B cell (primary cell): Measurements from ENCODE around the gene GATA6. TPM values are rescaled to one million over a fixed set of nuclear protein-coding genes. Genes with fewer than 3 reads are reported as not detected.

Experiments used
- ATAC-seq: fragments of 200-7000 bp; cut with Tn5 transposase; one replicate; pipeline ENCODE4 v1.10.0; 2021; ENCODE audit warnings: low read depth, mild to moderate bottlenecking, moderate number of reproducible peaks, moderate library complexity
- CTCF ChIA-PET: fragments of 350-600 bp; sonication (Branson Sonifier 250); formaldehyde crosslinking; loops from one replicate; lab custom pipeline; 2021; ENCODE audit warnings: antibody characterized with exemption, inconsistent platforms; lab: Charles Lee
- POLR2A ChIA-PET: fragments of 350-600 bp; sonication (Branson Sonifier 250); formaldehyde crosslinking; loops from one replicate; lab custom pipeline; 2021; ENCODE audit warnings: antibody characterized with exemption; lab: Charles Lee
- DNase-seq: peaks from one replicate; pipeline ENCODE4 v3.0.0; 2013
- H2AFZ ChIP-seq: 2 replicates; pipeline ENCODE4 v1.6.1; 2012; ENCODE audit warnings: mild to moderate bottlenecking, low read depth, low read length; ENCODE audit not compliant: insufficient read depth, poor library complexity, severe bottlenecking
- H3K27ac ChIP-seq, 2 donors: 1 replicate in 1 of 2; 2 replicates in 1 of 2; pipeline ENCODE4 v1.5.1; 2012 to 2013; ENCODE audit warnings: low read length in 2 of 2, mild to moderate bottlenecking in 2 of 2, moderate library complexity in 1 of 2
- H3K27me3 ChIP-seq, 4 experiments: fragments of 200-600 bp in 1 of 4; sonication (generic) in 1 of 4; replicated peaks in 1 of 4; 1 replicate in 2 of 4; 2 replicates in 2 of 4; pipeline versions ENCODE4 v1.6.1 to v1.7.0; 2013 to 2016; ENCODE audit warnings: low read length in 3 of 4, mild to moderate bottlenecking in 2 of 4, mixed read lengths in 1 of 4, moderate library complexity in 1 of 4; ENCODE audit not compliant: insufficient read depth in 4 of 4, control insufficient read depth in 3 of 4; ENCODE audit errors: control extremely low read depth in 1 of 4
- H3K36me3 ChIP-seq, 2 experiments: replicated peaks in 1 of 2; 1 replicate in 1 of 2; 2 replicates in 1 of 2; pipeline versions ENCODE4 v1.6.1 to v1.7.1; 2013; ENCODE audit warnings: low read length in 1 of 2; ENCODE audit not compliant: insufficient read depth in 2 of 2, control insufficient read depth in 1 of 2; ENCODE audit errors: control extremely low read depth in 1 of 2, extremely low read depth in 1 of 2
- H3K4me1 ChIP-seq, 2 donors: fragments of 200-600 bp in 1 of 2; sonication (generic) in 1 of 2; 1 replicate in 1 of 2; 2 replicates in 1 of 2; pipeline versions ENCODE4 v1.5.1 to v1.6.1; 2013 to 2017; ENCODE audit warnings: low read length in 2 of 2; ENCODE audit not compliant: control insufficient read depth in 2 of 2, insufficient read depth in 2 of 2
- H3K4me2 ChIP-seq: replicated peaks from 2 replicates; pipeline ENCODE3; 2012; ENCODE audit warnings: mild to moderate bottlenecking, low read depth, low read length; ENCODE audit not compliant: poor library complexity, severe bottlenecking
- H3K4me3 ChIP-seq, 5 experiments: fragments of 200-600 bp in 1 of 5; sonication (generic) in 1 of 5; 1 replicate in 3 of 5; 2 replicates in 2 of 5; pipeline versions ENCODE4 v1.5.1 to v1.7.0; 2011 to 2016; ENCODE audit warnings: low read length in 4 of 5, mild to moderate bottlenecking in 4 of 5, low read depth in 2 of 5, control low read depth in 1 of 5, moderate library complexity in 1 of 5; ENCODE audit not compliant: insufficient read depth in 1 of 5; ENCODE audit errors: control extremely low read depth in 1 of 5, extremely low read depth in 1 of 5
- H3K79me2 ChIP-seq: fragments of 200-600 bp; sonication (generic); one replicate; pipeline ENCODE4 v1.6.0; 2016; ENCODE audit warnings: low read length; ENCODE audit not compliant: control insufficient read depth, insufficient read depth
- H3K9ac ChIP-seq: fragments of 200-600 bp; sonication (generic); 2 replicates; pipeline ENCODE4 v1.6.1; 2017; ENCODE audit warnings: mild to moderate bottlenecking, low read length, moderate library complexity
- H3K9me3 ChIP-seq, 3 donors: one replicate each; pipeline versions ENCODE4 v1.6.1 to v1.7.1; 2013; ENCODE audit warnings: low read length in 2 of 3; ENCODE audit not compliant: control insufficient read depth in 2 of 3, insufficient read depth in 1 of 3; ENCODE audit errors: control extremely low read depth in 1 of 3
- H4K20me1 ChIP-seq: 2 replicates; pipeline ENCODE4 v1.6.0; 2012; ENCODE audit warnings: mild to moderate bottlenecking, low read length; ENCODE audit not compliant: insufficient read depth, control insufficient read depth, poor library complexity, severe bottlenecking
- H3K27ac Mint-ChIP-seq: one replicate; pipeline ENCODE4 v1.8.0; 2021; ENCODE audit warnings: mixed read lengths
- H3K27me3 Mint-ChIP-seq: one replicate; pipeline ENCODE4 v1.8.0; 2021; ENCODE audit warnings: mixed read lengths
- H3K4me1 Mint-ChIP-seq: one replicate; pipeline ENCODE4 v1.8.0; 2021; ENCODE audit warnings: mixed read lengths
- H3K4me3 Mint-ChIP-seq: one replicate; pipeline ENCODE4 v1.8.0; 2021; ENCODE audit warnings: mixed read lengths
- H3K9me3 Mint-ChIP-seq: one replicate; pipeline ENCODE4 v1.8.0; 2022; ENCODE audit warnings: mixed read lengths; ENCODE audit not compliant: insufficient read depth
- CTCF ChIP-seq: fragments of 200-600 bp; IDR thresholded peaks from one replicate; pipeline ENCODE4 v1.8.0; 2022; ENCODE audit warnings: antibody characterized with exemption, mild to moderate bottlenecking
- EZH2 ChIP-seq: IDR thresholded peaks from 2 replicates; pipeline ENCODE4 v1.6.1; 2012; ENCODE audit warnings: borderline replicate concordance, low read depth, mild to moderate bottlenecking, moderate library complexity, low read length; ENCODE audit not compliant: insufficient read depth, poor library complexity, severe bottlenecking
- WGBS: methylation state at CpG from one replicate; pipeline ENCODE4 v1.1.5; 2013; ENCODE audit warnings: missing lambda C conversion rate; ENCODE audit not compliant: insufficient coverage; 5-methylcytosine and 5-hydroxymethylcytosine counted together
- intact Hi-C: fragments of 100-400 bp; cut with micrococcal nuclease; formaldehyde crosslinking; loops from one replicate; pipeline ENCODE4 v1.10.0; 2022
- polyA plus RNA-seq: library from polyadenylated mRNA; depleted of rRNA; stranded (reverse); fragments of >200 nt; gene quantifications from 2 replicates; pipeline ENCODE4 v1.2.3, GENCODE V29; 2012
- total RNA-seq, 2 donors: library from RNA; stranded (reverse); fragments of 120-200 nt in 1 of 2; gene quantifications; 1 replicate in 1 of 2; 2 replicates in 1 of 2; pipeline versions ENCODE4 v1.2.3 to v1.2.4, GENCODE V29; 2013 to 2022

The GATA6 gene
- total and polyA plus RNA-seq, 2 donors (not counting 1 experiment from before 2014, with no cell fraction given), result not detected

- H3K36me3 ChIP-seq, result no peaks in the 10 kb centered on the region
- no peak overlapping the region for H3K4me3 ChIP-seq
- ChIA-PET POLR2A (no interaction called here), CTCF (no interaction called here)
- no peak overlapping the region for H3K4me2 ChIP-seq
- Mint-ChIP-seq H3K27me3 (peaks cover 61% of the 10 kb centered on the region), H3K4me1 (peaks cover 26% of the 10 kb centered on the region), H3K4me3 (no peak overlapping the region), H3K9me3 (no peaks in the 10 kb centered on the region), H3K27ac (no peak overlapping the region)
- H3K9me3 ChIP-seq, result peaks cover 0 to 10% (median 0%) of the 10 kb centered on the region in 3 donors
- H3K27ac ChIP-seq, result no peak overlapping the region
- TF ChIP-seq CTCF (no peak), EZH2 (no peak)
- no peaks in the 10 kb centered on the region for H4K20me1 ChIP-seq
- H3K79me2 ChIP-seq, result no peaks in the 10 kb centered on the region
- intact Hi-C loops, result no loop called here
- no peak overlapping the region for H3K9ac ChIP-seq
- DNase-seq, result no peak
- peaks cover 13 to 16% of the 10 kb centered on the region in 2 donors for H3K4me1 ChIP-seq
- H2AFZ ChIP-seq, result no peak overlapping the region
- ATAC-seq, result no peak
- peaks cover 0 to 67% (median 19%) of the 10 kb centered on the region in 4 experiments for H3K27me3 ChIP-seq
- WGBS, result 83% methylated on average over 1 of the region's 7 CpGs
Observed at GRCh38 chr18:22172594-22173049, 3.2 kb downstream of the GATA6 start.

- Mint-ChIP-seq H3K4me1 (peaks cover 20% of the 10 kb centered on the region), H3K9me3 (no peaks in the 10 kb centered on the region), H3K4me3 (no peak overlapping the region), H3K27me3 (peaks cover 58% of the 10 kb centered on the region), H3K27ac (no peak overlapping the region)
- peaks cover 0 to 61% (median 15%) of the 10 kb centered on the region in 4 experiments for H3K27me3 ChIP-seq
- H4K20me1 ChIP-seq, result no peaks in the 10 kb centered on the region
- peaks cover 0 to 8% (median 0%) of the 10 kb centered on the region in 3 donors for H3K9me3 ChIP-seq
- WGBS, result 73% methylated on average over 16 of the region's 22 CpGs
- H3K9ac ChIP-seq, result no peak overlapping the region
- H3K4me3 ChIP-seq, result no peak overlapping the region
- no peak overlapping the region for H3K4me2 ChIP-seq
- no peak overlapping the region for H3K27ac ChIP-seq
- ATAC-seq (no peak), DNase-seq (no peak)
- H3K4me1 ChIP-seq, result peaks cover 13 to 16% of the 10 kb centered on the region in 2 donors
- POLR2A ChIA-PET, result no interaction called here
- CTCF ChIA-PET, result no interaction called here
- no peak for TF ChIP-seq CTCF
- no peak for TF ChIP-seq EZH2
- no peaks in the 10 kb centered on the region for H3K36me3 ChIP-seq
- no peaks in the 10 kb centered on the region for H3K79me2 ChIP-seq
- H2AFZ ChIP-seq, result no peak overlapping the region
- intact Hi-C loops, result no loop called here
Observed at GRCh38 chr18:22173221-22173927, 4.0 kb downstream of the GATA6 start.
